Neutrophil (primary cell): Measurements from ENCODE around the gene CYP3A7.

Source experiments
- H3K27ac ChIP-seq: fragments of 200-600 bp; sonication (generic); 2 replicates; pipeline ENCODE4 v1.5.1; 2016; ENCODE audit warnings: mild to moderate bottlenecking, moderate library complexity
- H3K27me3 ChIP-seq: fragments of 200-600 bp; sonication (generic); 2 replicates; pipeline ENCODE4 v1.6.0; 2016; ENCODE audit warnings: mild to moderate bottlenecking
- H3K36me3 ChIP-seq: fragments of 200-600 bp; sonication (generic); 2 replicates; pipeline ENCODE4 v1.5.1; 2017
- H3K4me1 ChIP-seq, 2 experiments: fragments of 200-600 bp in 1 of 2; sonication (generic) in 1 of 2; 1 replicate in 1 of 2; 2 replicates in 1 of 2; pipeline versions ENCODE4 v1.5.1 to v1.6.1; 2013 to 2016; ENCODE audit warnings: low read depth in 1 of 2, low read length in 1 of 2, mild to moderate bottlenecking in 1 of 2, moderate library complexity in 1 of 2; ENCODE audit not compliant: control insufficient read depth in 1 of 2, insufficient read depth in 1 of 2
- H3K4me3 ChIP-seq, 2 experiments: fragments of 200-600 bp in 1 of 2; sonication (generic) in 1 of 2; 1 replicate in 1 of 2; 2 replicates in 1 of 2; pipeline ENCODE4 v1.5.1; 2013 to 2016; ENCODE audit warnings: low read depth in 1 of 2, low read length in 1 of 2, mild to moderate bottlenecking in 1 of 2, moderate library complexity in 1 of 2
- H3K9me3 ChIP-seq: fragments of 200-600 bp; sonication (generic); 2 replicates; pipeline ENCODE4 v1.5.1; 2016
- TF ChIP-seq, protein P1 (sequence below): fragments of 200-600 bp; sonication (generic); IDR thresholded peaks from 2 replicates; pipeline ENCODE4 v1.5.1; 2016; ENCODE audit warnings: antibody characterized with exemption

The CYP3A7 gene

DNA sequence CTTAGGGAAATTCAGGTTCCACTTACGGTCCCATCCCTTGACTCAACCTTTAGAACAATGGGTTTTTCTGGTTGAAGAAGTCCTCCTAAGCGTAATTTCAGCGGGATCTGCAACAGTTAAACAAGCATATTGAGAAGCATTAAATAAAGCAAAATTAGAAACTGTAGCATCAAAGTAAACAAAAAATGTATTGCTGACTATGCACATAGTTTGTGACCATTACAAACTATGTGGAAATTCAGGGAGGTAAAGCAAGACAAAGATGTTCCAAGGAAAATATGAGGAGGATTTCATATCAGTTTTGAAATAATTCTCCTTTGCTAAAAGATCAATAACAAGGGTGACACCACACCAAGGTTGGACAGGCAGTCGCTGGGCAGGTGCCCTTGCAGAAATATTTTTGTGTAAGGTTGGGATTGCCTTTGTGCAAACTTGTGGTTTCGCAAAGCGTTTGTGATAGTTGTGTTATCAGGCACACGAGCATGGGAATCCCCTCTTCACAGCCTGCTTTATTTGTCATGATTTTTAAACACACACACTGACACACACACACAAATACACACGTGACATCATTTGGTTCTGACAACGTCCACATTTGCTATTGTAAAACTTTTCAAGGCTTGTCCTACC, 49.8 kb downstream of the CYP3A7 start:
- Histone ChIP-seq H3K27ac (no peak overlapping the region), H3K4me3 (no peak overlapping the region), H3K4me1 (no peaks in the 10 kb centered on the region), H3K27me3 (no peaks in the 10 kb centered on the region), H3K9me3 (no peaks in the 10 kb centered on the region), H3K36me3 (no peaks in the 10 kb centered on the region)
- TF ChIP-seq, protein P1, sequence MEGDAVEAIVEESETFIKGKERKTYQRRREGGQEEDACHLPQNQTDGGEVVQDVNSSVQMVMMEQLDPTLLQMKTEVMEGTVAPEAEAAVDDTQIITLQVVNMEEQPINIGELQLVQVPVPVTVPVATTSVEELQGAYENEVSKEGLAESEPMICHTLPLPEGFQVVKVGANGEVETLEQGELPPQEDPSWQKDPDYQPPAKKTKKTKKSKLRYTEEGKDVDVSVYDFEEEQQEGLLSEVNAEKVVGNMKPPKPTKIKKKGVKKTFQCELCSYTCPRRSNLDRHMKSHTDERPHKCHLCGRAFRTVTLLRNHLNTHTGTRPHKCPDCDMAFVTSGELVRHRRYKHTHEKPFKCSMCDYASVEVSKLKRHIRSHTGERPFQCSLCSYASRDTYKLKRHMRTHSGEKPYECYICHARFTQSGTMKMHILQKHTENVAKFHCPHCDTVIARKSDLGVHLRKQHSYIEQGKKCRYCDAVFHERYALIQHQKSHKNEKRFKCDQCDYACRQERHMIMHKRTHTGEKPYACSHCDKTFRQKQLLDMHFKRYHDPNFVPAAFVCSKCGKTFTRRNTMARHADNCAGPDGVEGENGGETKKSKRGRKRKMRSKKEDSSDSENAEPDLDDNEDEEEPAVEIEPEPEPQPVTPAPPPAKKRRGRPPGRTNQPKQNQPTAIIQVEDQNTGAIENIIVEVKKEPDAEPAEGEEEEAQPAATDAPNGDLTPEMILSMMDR, result no peak

DNA sequence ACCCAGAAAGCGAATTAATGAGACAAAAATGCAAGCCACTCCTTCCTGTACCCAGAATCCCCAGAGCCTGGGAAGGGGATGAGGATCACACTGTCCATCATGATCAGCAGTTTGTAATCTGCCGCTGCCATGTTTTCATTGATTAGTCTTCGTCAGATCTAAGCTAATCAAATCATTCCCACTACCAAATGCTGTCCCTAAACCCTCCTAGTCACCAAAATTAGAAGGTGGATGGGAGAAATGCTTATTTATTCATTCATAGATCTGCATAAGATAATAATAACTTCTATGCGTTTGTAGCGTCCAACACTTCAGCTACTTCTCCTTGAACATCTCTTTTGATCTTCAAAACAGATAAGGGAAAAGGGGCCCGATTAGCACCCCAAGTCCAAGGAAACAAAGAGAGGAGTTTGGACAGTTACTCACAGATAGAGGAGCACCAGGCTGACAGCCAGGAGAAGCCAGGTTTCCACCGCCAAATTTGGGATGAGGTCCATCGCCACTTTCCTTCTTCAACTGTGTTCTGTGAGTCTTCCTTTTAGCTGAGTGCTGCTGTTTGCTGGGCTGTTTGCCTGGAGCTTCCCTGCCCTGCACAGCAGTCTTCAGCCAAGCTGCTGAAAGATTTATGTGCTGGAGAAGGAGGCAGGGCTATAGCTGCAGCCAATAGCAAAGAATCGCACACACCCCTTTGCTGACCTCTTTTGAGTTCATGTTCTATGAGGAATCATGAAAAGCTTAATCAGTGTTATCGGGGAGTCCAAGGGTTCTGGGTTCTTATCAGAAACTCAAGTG, 55.4 kb downstream of the CYP3A7 start, which contains the start of gene CYP3A5:
CYP3A5 (minus strand) TSS at position 597 of the 792 bp plus-strand sequence; CDS start at position 497, 100 bp downstream.
- Histone ChIP-seq H3K9me3 (no peaks in the 10 kb centered on the region), H3K27ac (no peak within 1 kb of the TSS), H3K27me3 (peaks cover 3% of the 10 kb centered on the region), H3K4me1 (no peaks in the 10 kb centered on the region), H3K36me3 (no peaks in the 10 kb centered on the region), H3K4me3 (no peak within 1 kb of the TSS)
- TF ChIP-seq, protein P1, result no peak

DNA sequence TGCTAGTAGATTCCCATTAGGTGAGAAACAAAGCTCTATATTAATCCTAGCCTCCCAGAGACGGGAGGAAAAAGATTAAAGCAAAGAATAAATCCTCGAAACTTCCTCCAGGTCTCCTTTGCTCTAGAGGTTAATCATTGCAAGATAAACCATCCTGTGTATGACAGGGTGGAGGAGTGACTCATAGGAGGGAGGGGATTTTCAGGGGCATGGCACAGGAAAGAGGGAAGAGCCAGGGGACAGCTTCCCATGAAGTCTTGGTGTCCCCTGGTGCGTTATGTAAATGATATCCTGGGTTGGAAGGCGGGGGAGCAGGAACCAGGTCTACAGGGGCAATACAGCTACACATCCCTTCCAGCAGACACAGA, 56.0 kb downstream of the CYP3A7 start:
- no peak overlapping the region for H3K27ac ChIP-seq
- H3K36me3 ChIP-seq, result no peaks in the 10 kb centered on the region
- no peaks in the 10 kb centered on the region for H3K9me3 ChIP-seq
- H3K4me3 ChIP-seq, result no peak overlapping the region
- TF ChIP-seq, protein P1, result no peak
- H3K27me3 ChIP-seq, result peaks cover 3% of the 10 kb centered on the region
- peaks cover 0 to 3% of the 10 kb centered on the region in 2 experiments for H3K4me1 ChIP-seq

DNA sequence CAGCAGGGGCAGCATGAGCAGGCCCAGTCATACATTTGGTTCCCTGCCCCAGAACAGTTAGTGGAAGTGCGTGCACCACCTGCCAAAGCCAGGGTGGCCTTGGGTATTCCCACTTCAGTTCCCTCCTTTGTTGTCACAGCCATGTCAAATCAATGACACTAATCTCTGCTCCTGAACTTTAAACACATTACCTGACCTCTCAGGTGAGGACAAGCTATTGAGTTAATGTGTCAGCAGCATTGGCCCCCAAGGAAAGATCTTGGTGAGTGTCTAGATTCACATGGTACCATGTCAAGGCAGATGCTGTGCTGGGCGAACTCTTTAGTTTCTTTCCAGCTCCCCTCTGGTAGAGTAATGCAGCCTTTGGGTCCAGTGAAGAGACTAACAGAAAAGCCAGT, 57.3 kb downstream of the CYP3A7 start:
- H3K27me3 ChIP-seq, result peaks cover 3% of the 10 kb centered on the region
- no peaks in the 10 kb centered on the region for H3K36me3 ChIP-seq
- no peak overlapping the region for H3K4me3 ChIP-seq
- H3K27ac ChIP-seq, result no peak overlapping the region
- TF ChIP-seq, protein P1, result no peak
- no peaks in the 10 kb centered on the region for H3K9me3 ChIP-seq
- peaks cover 3 to 6% of the 10 kb centered on the region in 2 experiments for H3K4me1 ChIP-seq

DNA sequence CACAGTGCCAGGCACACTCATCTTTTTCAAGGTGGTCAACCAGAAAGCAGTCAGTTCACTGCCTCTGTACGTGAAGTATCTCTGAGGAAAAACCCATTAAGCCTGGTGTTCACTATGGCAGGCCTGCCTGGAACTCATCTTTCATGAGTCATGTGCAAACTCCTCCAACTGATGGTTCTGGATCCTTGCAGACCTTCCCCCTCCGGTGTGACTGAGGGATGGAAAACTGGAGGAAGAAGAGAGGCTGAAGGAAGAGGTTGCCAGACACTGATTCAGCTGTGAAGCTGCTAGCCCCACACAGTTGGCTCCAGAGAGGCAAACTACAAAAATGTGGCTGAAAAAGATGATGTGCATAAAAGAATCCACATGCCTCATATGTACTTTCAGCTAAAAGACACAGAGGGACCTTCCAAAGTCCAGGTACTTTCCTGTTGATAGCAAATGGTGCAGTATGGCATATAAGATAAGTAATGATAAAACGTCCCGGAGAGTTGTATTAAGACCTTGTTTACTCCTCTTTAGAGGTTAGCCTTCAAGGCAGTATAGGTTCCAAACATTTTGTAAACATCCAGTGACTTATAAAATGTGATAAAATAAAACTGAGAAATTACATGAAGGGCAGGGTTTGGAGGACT, 57.9 kb downstream of the CYP3A7 start:
- no peak overlapping the region for H3K4me3 ChIP-seq
- peaks cover 8 to 9% of the 10 kb centered on the region in 2 experiments for H3K4me1 ChIP-seq
- H3K27me3 ChIP-seq, result peaks cover 3% of the 10 kb centered on the region
- H3K36me3 ChIP-seq, result no peaks in the 10 kb centered on the region
- H3K27ac ChIP-seq, result no peak overlapping the region
- H3K9me3 ChIP-seq, result no peaks in the 10 kb centered on the region
- TF ChIP-seq, protein P1, result no peak
